NCI-H82 treated with DMSO at 0.1 percent for 48 hours (cell line): ENCODE results near the gene ZNF407.

Experiments
- DNase-seq: peaks from one replicate; lab custom pipeline; 2025; ENCODE audit not compliant: unreplicated experiment; lab: John Stamatoyannopoulos, UW

Gene ZNF407

DNA sequence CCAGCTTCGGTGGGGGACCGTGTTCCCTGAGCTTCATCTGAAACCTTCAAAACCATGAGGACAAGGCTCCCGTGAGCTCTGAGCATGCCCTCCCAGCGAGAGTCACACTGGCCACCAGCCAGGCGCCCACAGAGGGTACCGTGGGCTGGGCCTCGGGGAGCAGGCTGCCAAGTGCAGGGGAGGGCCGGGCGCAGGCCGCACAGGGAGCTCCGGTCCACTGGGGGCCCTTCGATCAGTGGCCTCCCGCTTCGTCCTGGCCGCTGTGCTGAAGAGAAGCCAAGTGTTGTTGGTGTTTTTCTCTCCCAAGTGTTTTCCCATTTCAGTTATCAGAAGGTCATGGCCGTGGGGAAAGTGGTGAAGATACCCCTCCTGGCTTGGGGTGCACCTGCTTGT, 466.8 kb downstream of the ZNF407 start:
- no peak for DNase-seq

DNA sequence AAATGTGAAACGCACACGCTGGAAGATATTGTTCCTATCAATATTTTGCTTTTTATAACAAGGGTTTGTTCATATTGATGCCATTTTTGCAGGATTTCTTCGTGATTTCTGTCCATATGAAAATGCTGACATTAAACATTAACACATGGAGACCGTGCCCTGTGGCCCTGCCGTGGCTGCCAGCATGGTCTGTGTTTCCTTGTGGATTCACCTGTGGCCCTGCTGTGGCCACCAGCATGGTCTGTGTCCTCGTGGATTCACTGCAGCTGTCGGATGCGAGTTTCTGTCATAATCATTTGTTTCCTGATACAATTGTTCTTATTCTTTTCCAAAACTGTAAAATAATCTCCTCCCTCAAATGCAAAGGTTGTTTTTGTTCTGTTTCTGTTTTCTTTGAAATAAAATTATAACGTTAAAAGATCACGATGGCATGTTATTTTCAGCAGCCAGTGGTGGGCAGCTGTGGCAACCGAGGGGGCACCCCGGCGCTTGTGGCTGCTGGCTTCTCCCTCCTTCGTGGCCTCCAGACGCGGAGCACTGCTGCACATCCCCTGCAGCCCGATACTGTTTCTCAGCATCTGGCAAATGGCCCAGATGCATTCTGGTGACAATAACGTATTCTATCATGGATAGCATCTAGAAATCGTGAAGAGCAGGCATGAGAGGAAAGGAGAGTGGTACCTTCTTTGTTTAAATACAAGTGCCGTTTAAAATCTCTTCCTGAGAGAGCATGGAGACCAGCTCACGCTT, 467.8 kb downstream of the ZNF407 start:
- no peak for DNase-seq

DNA sequence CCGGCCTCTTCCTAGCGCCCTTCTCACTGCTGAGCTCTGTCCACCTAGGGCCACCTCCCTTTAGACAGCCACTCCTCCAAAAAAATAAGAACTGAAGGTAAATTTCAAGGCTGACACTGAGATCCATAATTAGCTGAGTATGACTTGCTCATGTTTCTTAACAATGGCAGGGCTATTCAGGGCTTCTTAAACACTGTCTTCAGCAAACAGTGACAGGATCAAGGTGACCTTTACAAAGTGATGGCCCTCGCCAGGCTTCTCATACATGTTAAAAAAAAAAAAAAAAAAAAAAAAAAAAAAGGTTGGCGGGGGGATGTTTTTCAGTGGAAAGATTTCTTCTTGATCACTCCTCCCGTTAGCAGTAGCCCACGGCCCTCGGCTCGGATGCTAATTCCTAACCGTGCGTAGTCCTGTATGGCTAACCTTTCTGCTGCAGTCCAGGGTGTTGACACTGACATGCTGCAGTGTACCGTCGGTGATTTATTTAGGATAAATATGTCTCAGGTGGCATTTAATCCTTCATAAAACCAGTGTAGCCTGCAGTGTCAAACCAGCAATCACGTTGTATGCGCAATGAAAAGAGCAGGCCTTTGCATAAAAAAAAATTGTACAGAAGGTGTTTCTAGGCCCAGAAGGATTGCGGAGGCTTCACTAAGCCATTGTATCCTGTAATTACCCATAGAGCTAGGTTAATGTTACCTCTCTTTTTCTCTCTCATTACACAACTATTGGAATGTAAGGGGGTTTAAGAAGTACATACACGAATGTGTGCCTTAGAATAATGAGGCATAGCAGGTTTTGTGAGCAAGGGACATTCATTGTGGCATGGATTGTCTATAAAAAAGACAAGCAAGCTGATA, 468.6 kb downstream of the ZNF407 start:
- no peak for DNase-seq

DNA sequence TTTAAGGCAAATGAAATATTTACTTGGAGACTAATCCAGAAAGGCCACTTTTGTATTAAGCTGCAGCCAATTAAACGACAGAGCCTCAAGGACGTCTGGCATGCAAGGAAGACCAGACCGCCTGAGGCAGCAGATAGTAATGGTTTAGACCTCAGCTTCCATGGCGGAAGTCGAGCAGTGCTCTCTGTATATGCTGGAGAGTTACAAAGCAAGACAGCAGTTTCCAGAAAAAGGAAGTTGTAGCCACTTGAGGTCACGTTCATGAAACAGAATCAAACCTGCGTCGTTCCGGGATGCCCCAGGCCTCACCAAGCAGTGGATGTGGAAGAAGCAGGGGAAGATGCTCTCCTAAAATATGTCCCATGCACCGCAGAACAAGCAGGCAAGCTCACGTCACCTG, 469.3 kb downstream of the ZNF407 start:
- no peak for DNase-seq

DNA sequence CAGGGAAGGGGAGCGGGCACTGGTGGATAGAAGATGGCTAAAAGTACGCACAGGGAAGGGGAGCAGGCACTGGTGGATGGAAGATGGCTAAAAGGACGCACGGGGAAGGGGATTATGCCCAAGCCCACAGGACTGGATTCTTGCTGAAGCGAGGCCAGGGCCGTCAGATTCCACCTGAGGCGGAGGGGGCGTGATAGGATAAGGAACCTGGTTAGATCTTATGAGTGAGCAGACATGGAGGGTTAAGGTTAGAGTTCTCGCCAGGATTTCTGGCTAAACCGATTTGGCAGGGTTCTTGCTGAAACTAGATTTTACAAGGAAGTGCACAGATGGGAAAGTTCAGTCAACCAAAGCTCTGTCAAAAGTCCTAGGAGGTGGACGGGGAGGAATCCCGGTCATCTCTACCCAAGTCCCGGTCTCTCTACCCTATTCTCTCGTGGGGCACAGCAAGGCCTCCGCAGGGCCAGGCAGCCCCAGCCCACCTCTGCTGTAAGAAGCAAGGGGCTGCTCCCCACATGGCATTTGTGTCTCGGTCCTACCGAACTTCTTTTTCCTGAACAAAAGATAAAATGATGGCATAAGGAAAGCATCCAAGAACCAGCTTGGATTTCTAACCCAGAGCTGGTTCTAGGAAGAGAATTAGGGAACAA, 470.5 kb downstream of the ZNF407 start:
- peak; percentile 49 for DNase-seq

DNA sequence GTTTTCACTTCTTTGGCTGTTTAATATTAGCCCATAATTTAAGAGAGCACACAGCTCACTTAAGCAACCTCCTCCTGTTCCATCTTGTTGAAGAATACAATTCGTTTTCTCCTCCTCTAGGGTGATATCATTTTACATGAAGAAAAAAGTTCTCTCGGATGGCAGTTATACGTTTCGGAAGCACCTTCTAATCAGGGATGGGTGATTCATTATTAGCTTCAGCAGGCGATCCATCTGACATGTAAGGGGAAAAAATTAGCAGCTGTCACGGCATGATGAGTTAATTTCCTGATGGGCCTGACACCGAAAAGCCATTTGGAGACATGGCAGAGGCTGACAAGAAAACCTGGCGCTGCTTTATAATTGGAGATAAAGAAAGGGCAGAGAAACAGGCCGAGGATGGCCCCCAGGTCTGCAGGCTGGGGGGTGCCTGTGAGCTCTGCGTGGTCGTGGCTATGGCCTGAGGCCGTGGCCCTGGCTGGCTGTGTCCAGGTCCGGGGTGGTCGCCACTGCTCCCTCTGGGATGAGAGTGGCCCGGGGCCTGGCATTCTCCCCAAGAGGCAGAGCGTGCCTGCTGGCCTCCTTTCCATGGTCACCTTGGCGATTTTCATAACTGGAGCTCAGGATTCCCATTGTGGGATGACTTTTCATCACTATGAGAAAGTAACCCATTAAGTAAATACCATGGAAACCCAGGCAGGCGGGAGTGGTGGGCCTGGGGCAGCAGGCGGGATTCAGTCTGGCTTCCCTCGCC, 471.2 kb downstream of the ZNF407 start:
- no peak for DNase-seq

DNA sequence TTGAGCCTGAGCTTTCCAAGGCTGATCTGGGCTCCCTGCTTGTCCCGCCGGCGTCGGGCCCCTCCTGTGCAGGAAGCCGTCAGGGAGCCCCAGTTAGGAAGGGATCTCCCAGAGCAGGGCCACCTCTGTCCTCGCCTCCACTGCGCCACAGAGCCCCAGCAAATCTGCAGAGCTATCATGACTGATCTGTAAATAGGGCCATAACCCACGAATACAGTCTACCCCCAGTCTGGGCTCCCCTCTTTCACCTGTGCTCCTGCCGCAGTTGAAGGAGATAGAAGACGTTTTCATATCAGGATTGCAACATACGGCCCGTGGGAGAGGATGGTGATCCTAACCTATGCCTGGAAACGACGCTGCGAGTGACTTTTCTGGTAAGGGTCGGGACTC, 472.6 kb downstream of the ZNF407 start:
- DNase-seq: no peak

DNA sequence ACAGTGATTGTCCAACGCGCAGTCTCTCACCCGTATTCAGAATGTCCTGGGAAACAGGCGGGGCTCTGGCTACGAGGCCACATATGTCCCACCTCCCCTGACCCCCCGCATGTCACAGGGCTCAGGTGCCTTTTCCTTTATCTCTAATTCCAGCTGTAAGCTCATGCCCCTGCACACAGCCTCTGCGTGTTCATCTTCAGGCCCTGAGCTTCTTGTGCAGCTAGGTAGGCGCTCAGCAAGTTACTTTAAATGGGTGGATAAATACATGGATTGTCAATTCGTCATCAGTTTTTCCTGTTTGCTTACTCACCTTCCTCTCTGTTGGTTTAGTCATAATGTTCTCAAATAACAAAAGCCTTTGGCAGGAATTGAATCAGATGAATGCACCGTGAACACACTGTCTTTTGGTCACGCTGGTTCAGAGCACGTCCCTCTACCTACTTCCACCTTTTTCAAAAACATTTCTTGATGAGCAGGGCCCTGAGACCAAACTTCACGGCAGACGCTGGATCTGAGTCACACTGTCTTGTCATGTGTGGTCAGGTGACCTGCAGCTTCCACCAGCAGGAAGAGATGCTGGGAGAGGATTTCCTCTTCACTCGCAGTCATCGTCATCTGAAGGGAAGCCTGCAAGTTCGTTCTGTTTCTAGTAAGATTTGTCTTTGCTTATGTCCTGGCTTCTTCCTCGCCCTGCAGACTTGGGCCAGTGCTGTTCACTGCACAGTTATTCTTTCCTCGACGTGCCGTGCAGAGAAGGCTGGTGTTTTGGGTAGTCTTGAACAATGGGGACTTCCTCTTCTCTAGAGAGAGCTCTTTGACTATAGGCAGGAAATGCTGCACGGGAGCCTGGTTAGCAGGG, 473.2 kb downstream of the ZNF407 start:
- DNase-seq: no peak

DNA sequence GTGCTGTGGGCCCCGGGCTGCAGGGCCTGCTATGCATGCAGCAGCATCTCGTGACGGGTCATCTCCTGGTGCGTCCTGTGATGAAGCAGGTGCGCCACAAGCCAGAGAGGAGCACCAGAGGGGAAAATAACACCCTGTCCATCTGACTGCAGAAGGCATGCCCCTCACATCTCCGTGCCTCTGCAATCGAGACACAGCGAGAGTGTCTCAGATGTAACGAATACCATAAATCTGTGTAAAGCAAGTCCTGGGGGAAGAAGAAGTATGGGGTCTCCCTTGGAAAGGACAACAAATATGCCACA, 473.8 kb downstream of the ZNF407 start:
- DNase-seq: no peak

DNA sequence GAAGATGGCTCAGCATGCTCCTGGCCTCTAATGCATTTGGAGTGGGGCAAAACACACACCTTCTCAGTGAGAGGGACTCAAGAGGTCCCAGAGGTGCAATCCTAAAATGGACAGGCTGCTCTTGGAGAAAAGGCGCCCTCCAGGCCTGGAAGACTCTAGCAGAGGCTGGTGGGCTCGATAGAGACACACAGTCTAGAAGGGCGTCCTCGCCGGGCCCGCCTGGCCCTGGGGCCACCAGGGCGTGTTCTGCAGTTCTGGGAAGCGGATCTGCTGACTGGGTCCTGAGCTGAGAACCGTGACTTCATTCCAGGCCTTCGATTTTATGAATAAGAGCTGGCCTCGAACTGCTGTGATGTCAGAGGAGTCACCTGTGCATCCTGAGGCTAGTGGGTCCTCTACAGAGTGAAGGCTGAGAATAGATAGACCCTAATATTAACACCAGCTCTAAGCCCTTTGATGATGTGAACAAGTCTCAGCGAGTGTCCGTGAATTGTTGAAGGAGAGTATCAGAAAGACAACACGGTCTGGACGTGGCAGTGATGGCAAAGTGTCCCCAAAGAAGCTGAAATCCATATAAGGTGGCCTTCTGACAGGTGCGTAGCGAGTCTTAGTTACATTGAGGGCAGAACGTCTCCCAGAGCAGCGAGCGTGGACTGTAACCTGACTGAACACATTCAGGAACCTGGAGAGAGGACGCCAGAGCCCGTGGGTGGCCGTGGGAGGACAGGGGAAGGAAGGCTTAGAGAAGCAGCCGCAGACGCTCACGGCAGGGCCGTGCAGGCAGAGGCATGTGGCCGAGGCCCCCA, 474.4 kb downstream of the ZNF407 start:
- DNase-seq: no peak

DNA sequence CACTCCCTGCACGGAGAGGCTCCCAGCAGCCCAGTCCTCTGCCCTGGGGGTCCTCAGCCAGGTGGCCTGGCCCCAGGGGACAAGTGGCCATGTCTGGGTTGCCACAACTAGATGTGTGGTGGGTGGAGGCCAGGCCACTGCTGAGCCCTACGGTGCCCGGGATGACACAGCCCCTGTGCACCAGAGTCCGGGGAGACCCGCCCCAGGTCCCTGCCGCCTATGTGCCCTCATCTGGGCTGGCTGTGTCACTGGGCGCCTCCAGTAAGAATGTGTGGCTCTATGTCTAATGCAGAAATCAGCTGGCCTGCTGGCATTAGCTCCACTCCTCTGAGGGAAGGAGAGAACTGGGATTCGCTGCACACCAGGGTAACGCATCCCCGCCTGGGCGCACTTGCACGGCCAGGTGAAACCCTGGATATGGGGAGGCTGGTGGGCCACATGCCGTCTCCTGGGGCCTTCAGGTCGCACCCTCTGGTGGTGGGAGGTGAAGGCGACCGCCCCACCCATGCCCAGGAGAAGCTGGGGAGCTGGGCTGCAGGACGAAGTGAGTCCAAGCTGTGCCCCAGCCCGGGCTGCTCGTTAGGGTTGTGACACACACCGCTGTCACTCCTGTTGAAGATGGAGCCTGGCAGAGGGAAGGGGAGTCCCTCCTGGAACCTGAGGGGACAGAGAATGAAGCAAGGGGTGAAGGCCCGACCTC, 475.2 kb downstream of the ZNF407 start:
- DNase-seq: no peak

DNA sequence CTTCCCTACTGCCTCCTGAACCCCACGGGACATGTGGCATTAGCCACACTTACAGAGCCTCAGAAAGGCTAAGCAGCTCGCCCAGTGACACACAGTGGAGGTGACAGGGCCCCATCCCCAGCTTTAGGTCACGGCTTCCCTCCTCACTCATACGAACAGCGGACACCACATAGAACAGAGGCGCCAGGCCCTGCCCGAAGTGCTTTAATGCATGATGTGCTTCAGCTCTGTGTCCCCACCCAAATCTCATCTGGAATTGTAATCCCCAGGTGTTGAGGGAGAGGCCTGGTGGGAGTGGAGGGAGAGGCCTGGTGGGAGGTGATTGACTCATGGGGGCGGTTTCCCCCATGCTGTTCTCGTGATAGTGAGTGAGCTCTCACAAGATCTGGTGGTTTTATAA, 476.0 kb downstream of the ZNF407 start:
- no peak for DNase-seq

DNA sequence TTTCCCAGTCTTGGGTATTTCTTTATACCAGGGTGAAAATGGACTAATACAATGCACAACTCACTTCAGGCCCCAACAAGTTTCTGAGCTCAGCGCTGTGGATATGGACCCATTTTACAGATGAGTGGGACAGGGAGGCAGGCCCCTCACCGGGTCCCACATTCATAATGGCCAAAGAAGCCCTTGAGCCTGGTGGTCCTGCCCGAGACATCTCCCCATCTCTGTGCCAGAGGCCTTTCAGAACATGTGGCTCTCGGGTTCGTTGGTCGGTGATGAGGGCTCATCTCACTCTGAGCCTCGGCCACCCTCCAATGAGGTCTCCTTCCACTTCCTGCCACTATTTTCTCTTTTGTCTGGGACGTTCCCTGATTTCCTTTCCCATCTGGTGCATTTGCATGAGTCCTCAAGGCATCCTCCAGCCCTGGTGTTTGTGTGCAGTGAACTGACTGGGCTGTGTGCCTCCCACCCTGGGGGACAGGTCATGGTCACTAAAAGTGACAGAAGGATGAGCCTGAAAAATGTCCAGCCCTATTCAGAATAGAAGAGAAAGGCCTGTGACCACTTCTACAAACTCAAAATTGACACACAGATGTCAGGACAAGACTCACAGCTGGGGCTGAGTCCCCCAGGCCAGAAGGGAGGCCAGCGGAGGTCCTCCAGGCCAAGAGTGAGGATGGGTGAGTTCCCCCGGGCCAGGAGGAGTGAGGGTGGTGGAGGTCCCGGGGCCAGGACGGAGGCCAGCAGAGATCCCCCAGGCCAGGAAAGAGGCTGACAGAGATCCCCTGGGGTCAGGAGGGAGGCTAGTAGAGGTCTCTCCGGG, 476.7 kb downstream of the ZNF407 start:
- DNase-seq: no peak

DNA sequence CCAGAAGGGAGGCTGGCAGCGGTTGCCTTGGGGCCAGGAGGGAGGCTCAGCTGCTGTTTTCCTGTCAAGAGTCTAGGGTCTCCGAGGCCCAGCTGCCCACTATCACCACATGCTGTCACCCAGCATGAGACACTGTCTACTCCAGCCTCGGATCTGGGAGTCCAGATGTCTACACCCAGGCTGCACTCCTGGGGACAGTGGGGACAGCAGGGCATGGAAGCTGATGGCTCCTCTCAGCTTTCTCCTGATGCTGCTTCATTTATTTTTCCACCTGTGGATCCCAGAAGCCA, 477.3 kb downstream of the ZNF407 start:
- no peak for DNase-seq

DNA sequence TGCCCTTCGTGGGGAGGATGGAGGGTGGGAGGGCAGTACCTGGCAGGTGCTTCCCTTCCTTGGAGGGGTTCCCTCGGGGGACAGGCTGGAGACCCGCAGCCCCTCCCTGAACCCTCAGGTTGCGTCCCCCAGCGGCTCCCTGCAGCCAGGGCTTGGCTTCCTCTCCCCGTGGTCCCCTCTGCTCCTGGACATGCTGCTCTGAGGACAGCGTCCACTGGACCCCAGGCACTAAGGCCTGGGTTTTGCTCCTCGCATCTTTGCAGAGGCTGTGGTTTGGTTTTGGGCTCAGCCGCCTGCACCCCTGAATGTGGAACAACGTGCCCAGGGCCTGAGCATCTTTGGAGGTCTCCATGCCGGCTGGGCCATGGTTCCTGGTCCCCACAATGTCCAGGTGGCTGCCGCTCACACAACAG, 477.8 kb downstream of the ZNF407 start:
- DNase-seq: no peak

DNA sequence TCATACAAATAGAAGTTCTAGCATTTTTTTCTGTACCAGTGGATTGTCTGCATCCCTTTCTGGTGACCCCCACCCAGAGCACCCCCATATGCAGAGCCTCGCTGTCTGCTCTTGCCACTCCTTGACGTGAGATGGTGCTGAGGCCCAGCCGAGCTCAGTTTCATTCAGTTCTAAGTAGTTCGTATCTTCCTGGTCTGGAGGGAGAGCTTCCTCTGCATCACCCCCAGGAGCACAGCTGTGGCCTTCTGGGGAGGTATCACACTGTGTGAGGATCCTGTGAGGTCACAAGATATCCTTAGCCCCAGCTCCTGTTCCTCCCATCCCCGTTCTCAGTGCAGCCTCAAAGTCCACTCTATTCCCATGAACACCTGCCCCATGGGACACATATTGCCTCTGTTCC, 478.6 kb downstream of the ZNF407 start:
- DNase-seq: no peak

DNA sequence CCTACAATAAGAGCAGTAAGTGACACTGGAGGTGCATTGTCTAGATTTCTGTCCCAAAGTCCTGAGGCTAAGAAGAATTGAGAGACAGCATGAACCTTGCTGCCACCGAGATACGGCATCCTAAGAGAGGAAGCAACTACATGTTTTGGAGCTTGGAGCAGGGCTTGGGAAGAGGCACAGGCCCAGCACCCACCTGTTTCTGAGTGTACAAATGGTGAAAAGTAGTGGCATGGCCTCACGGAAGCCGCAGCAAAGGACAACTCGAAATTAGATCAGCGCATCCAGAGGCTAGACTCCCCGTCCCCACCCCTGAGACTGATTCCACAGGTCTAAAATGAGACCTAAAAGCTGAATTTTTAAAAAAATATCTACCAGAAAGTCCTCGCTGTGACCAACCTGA, 483.8 kb downstream of the ZNF407 start:
- DNase-seq: no peak

DNA sequence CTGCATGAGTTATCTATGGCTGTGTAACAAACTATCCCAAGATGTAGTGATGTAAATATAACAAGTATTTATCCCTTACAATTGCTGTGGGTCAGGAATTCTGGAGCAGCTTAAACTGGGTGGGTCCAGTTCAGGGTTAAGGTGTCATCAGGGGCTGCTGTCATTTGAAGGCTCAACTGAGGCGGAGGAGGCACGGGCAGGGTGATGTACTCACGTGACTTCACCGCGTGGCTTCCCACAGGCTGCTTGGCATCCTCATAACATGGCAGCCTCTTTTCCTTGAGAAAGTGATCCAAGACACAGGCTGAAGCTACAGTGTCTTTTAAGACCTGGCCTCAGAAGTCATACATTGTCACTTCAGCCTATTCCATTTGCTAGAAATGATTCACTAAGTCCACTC, 485.5 kb downstream of the ZNF407 start:
- no peak for DNase-seq

DNA sequence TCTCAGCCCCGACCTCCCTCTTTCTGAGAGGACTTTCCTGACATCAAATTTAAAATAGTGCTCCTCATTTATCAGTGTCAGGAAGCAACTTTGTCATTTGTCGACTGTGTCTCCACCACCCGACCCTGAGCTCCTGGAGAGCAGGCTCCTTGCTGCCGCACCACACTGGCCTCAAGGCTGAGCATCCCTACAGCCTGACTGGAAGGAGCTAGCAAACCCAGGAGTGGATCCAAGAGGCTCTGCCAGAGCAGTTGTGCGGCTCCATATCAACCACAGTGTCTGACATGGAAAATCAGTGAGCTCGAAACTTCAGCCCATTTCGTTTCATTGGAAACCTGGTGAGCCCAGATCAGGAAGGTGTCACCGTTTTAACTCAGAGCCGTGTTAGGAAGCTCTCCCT, 486.1 kb downstream of the ZNF407 start:
- DNase-seq: no peak
